ENCODE results near the gene CEACAM8.

DNA sequence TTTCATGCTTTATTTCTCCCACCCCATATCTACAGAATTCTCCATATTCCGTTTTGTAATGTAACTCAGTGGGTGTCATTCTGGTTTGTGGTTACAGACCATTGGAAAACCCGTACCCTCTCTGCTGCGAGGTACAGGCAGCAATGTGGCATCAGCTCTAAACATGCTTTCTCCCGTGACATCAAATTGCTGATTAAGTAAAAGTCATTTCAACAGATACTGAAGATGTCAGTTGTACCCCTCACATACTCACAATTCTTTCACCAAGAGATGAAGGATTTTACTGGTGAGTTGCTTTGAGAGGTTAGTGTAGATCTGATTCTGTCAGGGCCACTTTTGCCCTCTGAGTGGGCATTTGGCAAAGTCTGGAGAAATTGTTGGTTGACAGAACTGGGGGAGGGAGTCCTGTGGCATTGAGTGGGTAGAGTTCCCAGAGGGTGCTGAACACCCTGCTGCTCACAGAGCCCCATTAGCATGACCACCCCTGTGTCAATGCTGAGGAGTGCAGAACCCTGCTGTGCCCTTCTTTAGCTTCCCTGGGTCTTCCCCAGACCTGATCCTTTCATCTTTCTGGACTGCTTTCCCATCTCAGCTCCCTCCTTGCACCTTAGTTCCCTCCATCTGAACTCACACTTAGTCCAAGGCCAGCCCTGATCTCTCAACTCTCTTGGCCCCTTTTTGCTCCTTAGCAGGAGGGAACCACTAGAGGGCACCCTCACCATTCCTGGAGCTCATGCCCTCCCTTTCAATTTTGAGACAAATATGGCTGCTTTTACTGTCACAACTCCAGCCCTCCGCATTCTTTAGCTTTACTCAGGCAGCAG lies 39.9 kb upstream of the CEACAM8 start:
- TF ChIP-seq CTCF (IDR thresholded peaks at IDR 0.05) (peak in 5 of 7 experiments; percentile 32 to 58 (median 33)), POLR2A (IDR thresholded peaks at IDR 0.05) (no peak), POLR2AphosphoS5 (IDR thresholded peaks at IDR 0.05) (no peak)

All from stomach (tissue), 4 donors.